Central memory CD8-positive, alpha-beta T cell (primary cell): Measurements from ENCODE around the gene PPP1R3E.
"Not testable (repeated sequence)": the region's sequence is repeated elsewhere in the genome, so short reads cannot be mapped to it uniquely, and the experiment has no call there.

Source experiments
- ATAC-seq: fragments of 150-1000 bp; cut with Tn5 transposase; replicated peaks from 2 replicates; pipeline ENCODE4 v1.10.0; 2022; ENCODE audit warnings: mild to moderate bottlenecking, moderate FRiP score, moderate number of reproducible peaks; ENCODE audit not compliant: poor library complexity, severe bottlenecking; ENCODE audit errors: extremely low read depth
- DNase-seq, 2 donors: peaks; one replicate each; pipeline ENCODE4 v3.0.0; 2021; ENCODE audit warnings: low spot score in 2 of 2
- H3K27ac Mint-ChIP-seq: one replicate; pipeline ENCODE4 v1.8.0; 2022; ENCODE audit warnings: low read depth, mild to moderate bottlenecking, moderate library complexity, mixed read lengths
- H3K27me3 Mint-ChIP-seq: one replicate; pipeline ENCODE4 v1.8.0; 2022; ENCODE audit warnings: mixed read lengths
- H3K36me3 Mint-ChIP-seq: one replicate; pipeline ENCODE4 v1.8.0; 2022; ENCODE audit warnings: mild to moderate bottlenecking, moderate library complexity, mixed read lengths; ENCODE audit not compliant: insufficient read depth
- H3K4me1 Mint-ChIP-seq: one replicate; pipeline ENCODE4 v1.8.0; 2022; ENCODE audit warnings: mixed read lengths
- H3K4me3 Mint-ChIP-seq: one replicate; pipeline ENCODE4 v1.8.0; 2022; ENCODE audit warnings: mild to moderate bottlenecking, moderate library complexity, mixed read lengths
- H3K9me3 Mint-ChIP-seq: one replicate; pipeline ENCODE4 v1.8.0; 2022; ENCODE audit warnings: mixed read lengths

Gene PPP1R3E

GRCh38 chr14:23277928-23278327 is 24.7 kb downstream of the PPP1R3E start:
- ATAC-seq, H3K9me3 Mint-ChIP-seq, H3K27ac Mint-ChIP-seq, H3K4me1 Mint-ChIP-seq, DNase-seq, H3K27me3 Mint-ChIP-seq, H3K36me3 Mint-ChIP-seq, H3K4me3 Mint-ChIP-seq: not testable (repeated sequence)

GRCh38 chr14:23277189-23277588 is 25.5 kb downstream of the PPP1R3E start:
- Mint-ChIP-seq H3K27me3 (no peaks in the 10 kb centered on the region), H3K4me1 (peaks cover 4% of the 10 kb centered on the region), H3K9me3 (no peaks in the 10 kb centered on the region), H3K27ac (no peak overlapping the region), H3K36me3 (peaks cover 2% of the 10 kb centered on the region), H3K4me3 (no peak overlapping the region)
- ATAC-seq (no peak), DNase-seq (no peak)

GRCh38 chr14:23275412-23275811 is 27.2 kb downstream of the PPP1R3E start:
- Mint-ChIP-seq H3K4me3 (no peak overlapping the region), H3K4me1 (peaks cover 4% of the 10 kb centered on the region), H3K27ac (no peak overlapping the region), H3K27me3 (no peaks in the 10 kb centered on the region), H3K36me3 (peaks cover 2% of the 10 kb centered on the region), H3K9me3 (no peaks in the 10 kb centered on the region)
- DNase-seq = no peak
- ATAC-seq = no peak

DNA sequence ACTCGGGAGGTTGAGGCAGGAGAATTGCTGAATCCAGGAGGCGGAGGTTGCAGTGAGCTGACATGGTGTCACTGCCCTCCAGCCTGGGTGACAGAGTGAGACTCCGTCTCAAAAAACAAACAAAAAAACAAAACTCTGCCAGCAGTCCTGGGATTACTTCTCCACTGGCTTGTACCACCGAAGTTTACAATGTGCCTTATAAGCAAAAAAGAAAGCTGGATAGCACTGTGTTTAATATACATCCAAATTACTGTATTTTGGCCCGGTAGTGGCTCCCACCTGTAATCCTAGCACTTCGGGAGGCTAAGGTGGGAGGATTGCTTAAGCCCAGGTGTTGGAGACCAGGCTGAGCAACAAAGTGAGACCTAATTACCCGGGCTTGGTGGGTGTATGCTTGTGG is 33.5 kb downstream of the PPP1R3E start:
- Mint-ChIP-seq H3K4me1 (no peaks in the 10 kb centered on the region), H3K4me3 (no peak overlapping the region), H3K27me3 (peaks cover 17% of the 10 kb centered on the region), H3K27ac (no peak overlapping the region), H3K9me3 (no peaks in the 10 kb centered on the region), H3K36me3 (peaks cover 1% of the 10 kb centered on the region)
- no peak for DNase-seq
- no peak for ATAC-seq

- H3K4me3 Mint-ChIP-seq, ATAC-seq, H3K4me1 Mint-ChIP-seq, DNase-seq, H3K27ac Mint-ChIP-seq, H3K36me3 Mint-ChIP-seq, H3K9me3 Mint-ChIP-seq: not testable (repeated sequence)
- peaks cover 86% of the 10 kb centered on the region for H3K27me3 Mint-ChIP-seq
Measured at GRCh38 chr14:23260849-23261248, 41.8 kb downstream of the PPP1R3E start.

DNA sequence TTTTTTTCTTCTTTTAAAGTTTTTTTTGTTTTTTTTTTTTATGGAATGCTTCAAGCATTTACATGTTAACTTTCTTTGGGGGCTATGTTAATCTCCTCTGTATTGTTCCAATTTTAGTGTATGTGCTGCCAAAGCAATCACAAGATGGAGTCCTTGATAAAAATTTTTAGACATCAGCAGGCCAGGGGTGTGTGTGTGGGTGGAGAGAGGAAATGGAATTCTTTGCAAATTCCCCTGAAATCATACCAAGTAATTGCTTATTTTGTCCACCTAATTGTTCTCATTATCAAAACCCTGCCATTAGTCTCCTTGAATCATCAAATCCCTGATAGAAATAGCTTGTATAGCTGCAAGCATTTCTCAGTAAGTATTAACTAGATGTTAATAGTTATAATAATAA is 43.2 kb downstream of the PPP1R3E start:
- Mint-ChIP-seq H3K4me1 (no peaks in the 10 kb centered on the region), H3K4me3 (no peak overlapping the region), H3K27me3 (peaks cover 72% of the 10 kb centered on the region), H3K9me3 (no peaks in the 10 kb centered on the region), H3K36me3 (no peaks in the 10 kb centered on the region), H3K27ac (no peak overlapping the region)
- ATAC-seq = no peak
- no peak for DNase-seq

DNA sequence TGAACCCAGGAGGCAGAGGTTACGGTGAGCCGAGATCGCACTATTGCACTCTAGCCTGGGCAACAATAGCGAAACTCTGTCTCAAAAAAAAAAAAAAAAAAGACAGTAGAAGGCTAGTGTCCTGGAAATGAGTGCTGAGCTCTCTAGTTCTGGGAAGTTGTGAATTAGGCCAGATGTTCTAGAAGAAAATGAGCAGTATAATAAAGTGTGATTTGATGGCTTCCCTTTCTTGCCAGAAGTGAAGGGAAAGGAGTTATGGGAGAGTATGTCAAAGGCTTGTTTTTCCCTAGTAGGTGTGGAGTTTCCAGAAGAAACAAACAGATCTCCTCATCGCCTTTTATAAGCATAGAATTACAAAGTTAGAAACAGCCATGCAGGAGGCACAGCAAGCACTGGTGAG is 44.4 kb downstream of the PPP1R3E start:
- no peaks in the 10 kb centered on the region for H3K4me1 Mint-ChIP-seq
- DNase-seq (no peak), ATAC-seq (no peak)
- H3K4me3 Mint-ChIP-seq = no peak overlapping the region
- peaks cover 71% of the 10 kb centered on the region for H3K27me3 Mint-ChIP-seq
- no peaks in the 10 kb centered on the region for H3K36me3 Mint-ChIP-seq
- no peak overlapping the region for H3K27ac Mint-ChIP-seq
- H3K9me3 Mint-ChIP-seq = no peaks in the 10 kb centered on the region

DNA sequence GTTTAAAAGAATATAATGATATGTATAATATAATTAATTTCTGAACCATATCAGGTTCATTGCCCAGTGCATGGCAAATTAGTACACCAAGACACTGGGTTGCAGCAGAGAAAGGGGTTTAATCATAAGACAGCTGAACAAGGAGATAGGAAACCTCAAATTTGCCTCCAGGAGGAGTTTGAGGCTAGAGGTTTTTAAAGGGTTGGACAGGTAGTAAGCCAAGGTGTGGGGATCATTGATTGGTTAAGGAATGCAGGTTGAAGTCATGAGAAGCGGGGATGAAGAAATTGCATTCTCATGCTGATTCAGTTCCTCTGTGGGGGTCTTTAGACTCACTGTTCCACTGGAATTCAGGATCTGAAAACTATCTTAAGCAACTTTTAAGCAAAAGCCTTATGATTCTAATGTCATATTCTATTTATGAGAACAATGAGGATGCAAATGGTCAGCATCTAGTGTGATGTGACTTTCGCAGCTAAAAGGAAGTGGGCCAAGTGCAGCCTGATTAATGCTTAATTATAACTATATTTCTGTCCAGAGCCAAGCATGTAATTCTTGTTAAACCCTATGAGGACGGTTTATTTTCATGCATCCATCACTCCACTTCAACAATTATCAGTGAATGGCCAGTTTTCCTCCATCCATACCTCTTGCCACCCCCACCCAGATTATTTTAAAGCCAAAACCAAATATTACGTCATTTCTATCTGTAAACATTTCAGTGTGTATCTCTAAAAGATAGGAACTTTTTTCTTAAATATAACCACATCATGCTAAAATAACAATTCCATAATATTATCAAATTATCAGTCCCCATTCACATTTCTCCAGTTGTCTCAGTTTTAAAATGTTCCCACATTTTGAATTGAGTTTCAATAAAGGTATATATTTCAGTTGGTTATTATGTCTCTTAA is 50.0 kb downstream of the PPP1R3E start:
- Mint-ChIP-seq H3K36me3 (no peaks in the 10 kb centered on the region), H3K9me3 (no peaks in the 10 kb centered on the region), H3K27me3 (peaks cover 54% of the 10 kb centered on the region), H3K4me1 (no peaks in the 10 kb centered on the region), H3K4me3 (no peak overlapping the region), H3K27ac (no peak overlapping the region)
- DNase-seq = no peak
- ATAC-seq = no peak

GRCh38 chr14:23252006-23252405 is 50.7 kb downstream of the PPP1R3E start:
- no peaks in the 10 kb centered on the region for H3K9me3 Mint-ChIP-seq
- H3K27ac Mint-ChIP-seq = no peak overlapping the region
- no peaks in the 10 kb centered on the region for H3K36me3 Mint-ChIP-seq
- H3K4me3 Mint-ChIP-seq = no peak overlapping the region
- peaks cover 50% of the 10 kb centered on the region for H3K27me3 Mint-ChIP-seq
- ATAC-seq (no peak), DNase-seq (no peak)
- H3K4me1 Mint-ChIP-seq = no peaks in the 10 kb centered on the region

- H3K27me3 Mint-ChIP-seq = peaks cover 50% of the 10 kb centered on the region
- no peak overlapping the region for H3K27ac Mint-ChIP-seq
- H3K36me3 Mint-ChIP-seq = no peaks in the 10 kb centered on the region
- DNase-seq = no peak
- H3K4me1 Mint-ChIP-seq = no peaks in the 10 kb centered on the region
- no peak overlapping the region for H3K4me3 Mint-ChIP-seq
- no peak for ATAC-seq
- H3K9me3 Mint-ChIP-seq = no peaks in the 10 kb centered on the region
Measured at GRCh38 chr14:23249824-23250223, 52.8 kb downstream of the PPP1R3E start.

- DNase-seq (no peak), ATAC-seq (no peak)
- H3K9me3 Mint-ChIP-seq = no peaks in the 10 kb centered on the region
- no peak overlapping the region for H3K27ac Mint-ChIP-seq
- no peaks in the 10 kb centered on the region for H3K36me3 Mint-ChIP-seq
- H3K4me3 Mint-ChIP-seq = no peak overlapping the region
- no peaks in the 10 kb centered on the region for H3K4me1 Mint-ChIP-seq
- peaks cover 43% of the 10 kb centered on the region for H3K27me3 Mint-ChIP-seq
Measured at GRCh38 chr14:23248601-23249000, 54.1 kb downstream of the PPP1R3E start.
